Kidney epithelial cell (primary cell): ENCODE measurements around the gene LCP2. TPM values are rescaled to one million over a fixed set of nuclear protein-coding genes. Genes with fewer than 3 reads are reported as not detected.

Source experiments
- DNase-seq: peaks from one replicate; pipeline ENCODE4 v3.0.0-alpha.2; 2010; ENCODE audit warnings: low read depth
- H3K27me3 ChIP-seq: 2 replicates; pipeline ENCODE4 v1.6.0; 2011; ENCODE audit warnings: low read length; ENCODE audit not compliant: control insufficient read depth, insufficient read depth
- H3K36me3 ChIP-seq: 2 replicates; pipeline ENCODE4 v1.5.1; 2011; ENCODE audit warnings: low read length; ENCODE audit not compliant: control insufficient read depth, insufficient read depth
- H3K4me3 ChIP-seq: 2 replicates; pipeline ENCODE4 v1.5.1; 2011; ENCODE audit warnings: low read depth, mild to moderate bottlenecking, control low read depth, low read length
- total RNA-seq: library from RNA; depleted of rRNA; stranded (reverse); fragments of >200 nt; gene quantifications from 2 replicates; pipeline ENCODE4 v1.2.3, GENCODE V29; 2015
- TF ChIP-seq, protein P1 (sequence below): IDR thresholded peaks from 2 replicates; pipeline ENCODE4 v1.5.1; 2011; ENCODE audit warnings: mild to moderate bottlenecking, moderate library complexity, low read length, control low read depth, inconsistent platforms; ENCODE audit not compliant: insufficient read depth, poor library complexity, severe bottlenecking

LCP2 gene
- total RNA-seq, 1 donor from 2014 or later, result 0.13 TPM

DNA sequence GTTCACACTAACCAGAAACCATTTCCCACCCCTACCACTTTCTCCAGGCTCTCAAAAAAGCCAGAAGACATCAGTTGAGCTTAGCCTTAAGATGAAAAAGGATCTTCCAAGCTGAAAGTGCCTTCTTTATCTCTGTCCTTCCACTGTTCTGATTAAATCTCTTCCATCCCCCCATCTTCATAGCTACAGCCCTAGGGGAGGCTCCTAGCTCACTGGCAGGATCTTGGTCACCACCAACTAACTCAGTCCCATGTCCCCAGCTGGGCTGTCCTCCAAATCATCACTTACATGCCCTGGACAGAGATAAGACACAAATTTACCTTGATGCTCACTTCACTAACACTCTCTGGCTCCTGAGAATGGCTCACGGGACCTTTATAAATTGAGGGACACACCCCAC, 14.3 kb downstream of the LCP2 start:
- H3K27me3 ChIP-seq, result no peaks in the 10 kb centered on the region
- DNase-seq, result no peak
- TF ChIP-seq, protein P1, sequence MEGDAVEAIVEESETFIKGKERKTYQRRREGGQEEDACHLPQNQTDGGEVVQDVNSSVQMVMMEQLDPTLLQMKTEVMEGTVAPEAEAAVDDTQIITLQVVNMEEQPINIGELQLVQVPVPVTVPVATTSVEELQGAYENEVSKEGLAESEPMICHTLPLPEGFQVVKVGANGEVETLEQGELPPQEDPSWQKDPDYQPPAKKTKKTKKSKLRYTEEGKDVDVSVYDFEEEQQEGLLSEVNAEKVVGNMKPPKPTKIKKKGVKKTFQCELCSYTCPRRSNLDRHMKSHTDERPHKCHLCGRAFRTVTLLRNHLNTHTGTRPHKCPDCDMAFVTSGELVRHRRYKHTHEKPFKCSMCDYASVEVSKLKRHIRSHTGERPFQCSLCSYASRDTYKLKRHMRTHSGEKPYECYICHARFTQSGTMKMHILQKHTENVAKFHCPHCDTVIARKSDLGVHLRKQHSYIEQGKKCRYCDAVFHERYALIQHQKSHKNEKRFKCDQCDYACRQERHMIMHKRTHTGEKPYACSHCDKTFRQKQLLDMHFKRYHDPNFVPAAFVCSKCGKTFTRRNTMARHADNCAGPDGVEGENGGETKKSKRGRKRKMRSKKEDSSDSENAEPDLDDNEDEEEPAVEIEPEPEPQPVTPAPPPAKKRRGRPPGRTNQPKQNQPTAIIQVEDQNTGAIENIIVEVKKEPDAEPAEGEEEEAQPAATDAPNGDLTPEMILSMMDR, result no peak
- H3K36me3 ChIP-seq, result no peaks in the 10 kb centered on the region
- H3K4me3 ChIP-seq, result no peak overlapping the region

DNA sequence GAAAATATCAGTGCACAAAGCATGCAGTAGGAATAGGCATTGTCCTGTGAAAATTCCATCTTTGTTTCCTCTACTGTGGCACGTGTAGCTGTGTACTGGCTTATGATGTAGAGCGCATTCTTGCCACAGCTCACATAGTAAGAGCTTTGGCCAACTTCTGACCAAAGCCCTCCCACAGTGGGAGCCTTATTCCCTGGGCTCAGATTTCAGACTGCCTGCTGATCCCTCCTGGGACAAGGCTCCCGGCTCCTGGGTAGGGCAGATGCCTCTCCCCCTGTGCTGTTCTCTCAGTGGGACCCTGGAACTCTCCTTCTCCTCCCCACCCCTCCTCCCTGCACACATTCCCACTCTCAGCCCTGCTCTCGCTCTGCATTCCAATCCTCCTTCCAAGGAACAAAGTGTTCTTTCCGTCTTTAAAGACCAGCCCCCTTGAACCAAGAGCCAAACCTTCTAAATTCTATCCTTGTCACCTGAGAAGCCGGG, 17.5 kb downstream of the LCP2 start:
- DNase-seq, result no peak
- Histone ChIP-seq H3K27me3 (no peaks in the 10 kb centered on the region), H3K4me3 (no peak overlapping the region), H3K36me3 (no peaks in the 10 kb centered on the region)
- TF ChIP-seq, protein P1, result no peak

DNA sequence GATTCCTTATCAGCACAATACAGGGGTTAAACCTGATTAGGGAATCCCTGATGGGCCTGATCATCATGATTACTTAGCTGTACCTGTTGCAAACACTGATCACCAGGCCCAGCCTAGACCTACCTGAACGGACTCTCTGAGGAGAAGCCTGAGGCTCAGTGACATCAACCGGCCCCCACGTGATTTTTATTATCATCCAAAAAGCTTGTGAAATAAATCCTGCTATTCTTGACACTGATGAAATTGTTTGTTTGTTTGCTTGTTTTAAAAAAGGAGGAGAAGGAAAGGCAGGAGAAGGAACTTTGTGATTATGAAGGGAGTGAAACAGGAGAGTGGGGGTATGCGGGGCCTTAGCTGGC, 18.1 kb downstream of the LCP2 start:
- Histone ChIP-seq H3K27me3 (no peaks in the 10 kb centered on the region), H3K36me3 (no peaks in the 10 kb centered on the region), H3K4me3 (no peak overlapping the region)
- DNase-seq, result no peak
- TF ChIP-seq, protein P1, result no peak

DNA sequence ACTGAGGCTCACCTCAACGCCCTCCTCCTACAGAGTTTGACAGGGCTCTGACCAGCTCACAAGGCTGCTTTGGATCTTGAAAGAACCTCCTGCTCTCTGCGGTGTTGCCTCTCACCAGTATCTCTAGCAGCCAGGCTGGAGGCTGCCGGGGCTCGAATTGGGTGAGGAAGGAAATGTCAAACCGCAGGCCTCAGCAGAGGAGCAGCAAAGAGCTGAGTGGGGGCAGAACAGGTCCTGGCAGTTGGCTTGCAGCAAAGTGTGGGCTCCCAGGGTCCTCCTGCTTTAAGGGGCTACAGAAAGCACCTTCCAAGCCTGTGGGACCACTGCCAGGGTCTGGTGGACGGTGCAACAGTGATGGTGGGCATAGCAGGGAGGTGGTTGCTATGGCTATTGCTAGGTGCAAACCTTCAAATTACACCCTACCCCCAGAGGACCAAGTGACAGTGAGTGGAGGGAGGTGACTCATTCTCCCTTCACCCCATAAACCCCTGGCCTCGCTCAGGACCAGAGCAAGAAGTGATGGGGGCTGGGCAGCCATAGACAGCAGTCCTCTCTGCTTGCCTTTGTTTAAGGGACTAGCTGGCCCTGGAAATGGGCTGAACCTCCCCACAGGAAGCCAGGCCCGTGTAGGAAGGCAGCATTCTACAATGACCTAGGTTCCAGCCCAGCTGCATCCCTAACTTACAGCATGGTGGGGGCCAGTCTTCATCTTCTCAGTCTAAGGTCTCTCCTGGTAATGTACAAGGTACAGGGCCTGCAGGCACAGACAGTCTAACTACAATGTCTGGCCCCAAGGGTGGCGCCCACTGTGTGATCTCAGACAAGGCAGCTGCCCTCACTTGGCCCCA, 18.7 kb downstream of the LCP2 start:
- no peak for DNase-seq
- no peak overlapping the region for H3K4me3 ChIP-seq
- H3K36me3 ChIP-seq, result no peaks in the 10 kb centered on the region
- H3K27me3 ChIP-seq, result no peaks in the 10 kb centered on the region
- TF ChIP-seq, protein P1, result no peak

DNA sequence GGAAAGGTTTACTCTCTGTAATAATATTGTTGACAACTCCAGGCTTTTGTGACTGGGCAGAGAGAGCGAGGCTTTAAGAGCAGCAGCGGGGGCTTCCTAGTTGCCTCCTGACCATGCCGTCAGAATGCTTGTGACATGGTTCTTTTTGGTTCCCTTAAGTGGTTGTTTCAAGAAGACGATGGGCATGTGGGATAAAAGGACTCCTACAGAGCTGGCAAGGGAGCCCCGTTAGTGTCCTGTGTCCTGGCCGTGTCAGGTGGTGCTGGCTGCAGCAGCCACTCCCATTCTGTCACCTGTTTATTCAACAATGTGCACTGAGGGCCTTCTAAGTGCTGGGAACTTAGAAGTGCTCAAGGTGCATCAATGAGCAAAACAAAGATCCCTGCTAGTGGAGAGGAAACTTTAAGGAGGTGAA, 19.7 kb downstream of the LCP2 start:
- DNase-seq, result no peak
- no peaks in the 10 kb centered on the region for H3K36me3 ChIP-seq
- no peak overlapping the region for H3K4me3 ChIP-seq
- no peaks in the 10 kb centered on the region for H3K27me3 ChIP-seq
- TF ChIP-seq, protein P1, result no peak

DNA sequence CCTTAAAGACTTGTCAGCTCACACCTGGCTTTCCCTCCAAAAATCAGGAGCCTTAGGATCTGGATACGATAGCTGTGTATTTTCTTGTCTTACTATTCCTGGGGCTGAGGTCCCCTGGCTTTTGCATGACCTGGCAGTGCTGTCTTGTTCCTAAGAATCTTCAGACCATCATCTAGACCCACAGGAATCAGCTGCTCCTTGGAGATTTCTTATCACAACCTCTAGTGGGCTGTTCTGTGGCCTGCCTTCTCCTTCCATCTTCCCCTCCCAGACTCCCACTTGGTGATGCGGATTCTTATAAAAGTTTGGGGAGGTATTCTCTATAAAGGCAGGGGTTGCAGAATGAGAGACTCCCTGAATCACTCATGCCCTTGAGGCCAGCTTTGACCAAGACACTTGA, 21.4 kb downstream of the LCP2 start:
- Histone ChIP-seq H3K4me3 (no peak overlapping the region), H3K36me3 (no peaks in the 10 kb centered on the region), H3K27me3 (no peaks in the 10 kb centered on the region)
- TF ChIP-seq, protein P1, result no peak
- DNase-seq, result no peak
